Measurements from ENCODE around the gene MGMT. TPM values are rescaled to one million over a fixed set of nuclear protein-coding genes. Genes with fewer than 3 reads are reported as not detected.

MGMT gene
- total RNA-seq, 2 experiments from 2014 or later: 15.4 to 16.7 TPM

DNA sequence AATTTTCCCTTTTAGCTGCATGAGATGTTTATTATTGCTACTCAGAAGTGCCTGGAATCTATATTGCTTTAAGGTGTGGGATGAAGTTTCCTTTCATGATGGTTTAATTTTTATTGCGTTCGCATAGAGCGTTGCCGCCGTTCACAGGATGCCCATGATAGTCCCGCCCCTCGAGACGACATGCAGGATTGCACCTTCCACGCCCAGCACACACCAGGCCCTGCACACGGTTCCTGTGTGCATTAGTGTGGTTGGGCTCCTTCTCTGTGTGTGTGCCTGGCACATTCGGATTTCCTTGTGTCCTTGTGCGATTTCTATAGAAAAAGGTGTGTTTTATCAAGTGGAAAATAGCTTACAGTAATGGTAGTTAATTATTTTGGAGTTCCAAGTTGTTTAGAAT is 42.1 kb downstream of the MGMT start:
- Mint-ChIP-seq H3K4me1 (no peaks in the 10 kb centered on the region), H3K9me3 (peaks cover 21% of the 10 kb centered on the region), H3K4me3 (no peak overlapping the region), H3K36me3 (ENCODE audit: low read depth) (no peaks in the 10 kb centered on the region), H3K27me3 (no peaks in the 10 kb centered on the region), H3K27ac (no peak overlapping the region)
- CTCF ChIA-PET: no interaction called here
- POLR2A ChIA-PET: no interaction called here
- no peak for DNase-seq

DNA sequence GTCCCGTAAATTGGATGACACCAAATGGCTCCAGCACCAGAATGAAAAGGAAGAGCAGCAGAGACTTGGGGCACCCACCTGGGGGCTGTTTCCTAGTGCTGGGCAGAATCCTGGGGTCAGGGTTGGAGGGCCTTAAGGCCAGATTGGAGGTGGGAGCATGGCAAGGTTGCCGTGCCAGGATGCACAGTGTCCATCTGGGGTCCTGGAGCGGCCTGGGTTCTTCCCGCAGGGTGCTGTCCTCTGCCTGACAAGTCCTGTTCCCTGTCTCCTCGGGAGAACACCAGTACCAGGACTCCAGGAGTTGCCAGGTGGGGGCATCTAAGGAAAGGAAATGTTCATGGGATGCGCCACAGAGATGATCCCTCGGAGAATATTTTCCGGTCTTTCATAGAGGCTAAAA is 42.8 kb downstream of the MGMT start:
- ChIA-PET POLR2A (no interaction called here), CTCF (no interaction called here)
- Mint-ChIP-seq H3K27me3 (no peaks in the 10 kb centered on the region), H3K4me3 (no peak overlapping the region), H3K36me3 (ENCODE audit: low read depth) (no peaks in the 10 kb centered on the region), H3K4me1 (no peaks in the 10 kb centered on the region), H3K27ac (no peak overlapping the region), H3K9me3 (peaks cover 21% of the 10 kb centered on the region)
- DNase-seq: no peak

DNA sequence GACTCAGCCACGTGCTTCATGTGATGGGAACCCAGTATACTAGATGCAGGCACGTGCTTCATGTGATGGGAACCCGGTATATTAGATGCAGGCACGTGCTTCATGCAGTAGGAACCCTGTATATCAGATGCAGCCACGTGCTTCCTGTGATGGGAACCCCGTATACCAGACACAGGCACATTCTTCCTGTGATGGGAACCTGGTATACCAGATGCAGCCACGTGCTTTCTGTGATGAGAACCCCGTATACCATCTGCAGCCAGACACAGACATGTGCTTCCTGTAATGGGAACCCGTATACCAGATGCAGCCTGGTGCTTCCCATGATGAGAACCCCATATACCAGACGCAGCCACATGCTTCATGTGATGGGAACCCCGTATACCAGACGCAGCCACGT is 44.0 kb downstream of the MGMT start:
- ChIA-PET CTCF (no interaction called here), POLR2A (no interaction called here)
- Mint-ChIP-seq H3K36me3 (ENCODE audit: low read depth) (no peaks in the 10 kb centered on the region), H3K27me3 (no peaks in the 10 kb centered on the region), H3K4me1 (no peaks in the 10 kb centered on the region), H3K27ac (no peak overlapping the region), H3K4me3 (no peak overlapping the region), H3K9me3 (peaks cover 18% of the 10 kb centered on the region)
- no peak for DNase-seq

DNA sequence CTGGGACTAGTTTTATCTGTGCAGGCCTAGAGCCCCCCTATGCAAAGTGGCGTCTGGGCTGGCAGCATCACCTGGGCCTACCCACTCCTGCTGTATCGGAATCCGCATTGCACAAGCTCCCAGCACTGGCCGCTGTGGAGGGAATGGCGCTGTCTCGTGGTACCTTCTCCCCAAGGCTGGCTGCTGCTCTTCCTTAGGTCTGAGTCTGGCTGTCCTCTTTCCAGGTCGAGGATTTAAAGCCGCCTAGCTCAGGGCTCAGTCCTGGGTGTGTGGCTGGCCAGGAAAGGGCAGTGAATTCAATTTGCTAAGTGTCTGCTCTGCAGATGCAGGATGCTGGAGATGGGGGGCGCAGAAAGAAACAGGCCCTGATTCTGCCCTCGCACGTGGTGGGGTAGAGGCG is 44.7 kb downstream of the MGMT start:
- no peak overlapping the region for H3K27ac Mint-ChIP-seq
- no peaks in the 10 kb centered on the region for H3K36me3 Mint-ChIP-seq (ENCODE audit: low read depth)
- DNase-seq: no peak
- H3K9me3 Mint-ChIP-seq: peaks cover 17% of the 10 kb centered on the region
- CTCF ChIA-PET: no interaction called here
- no peaks in the 10 kb centered on the region for H3K4me1 Mint-ChIP-seq
- no peak overlapping the region for H3K4me3 Mint-ChIP-seq
- POLR2A ChIA-PET: no interaction called here
- no peaks in the 10 kb centered on the region for H3K27me3 Mint-ChIP-seq

DNA sequence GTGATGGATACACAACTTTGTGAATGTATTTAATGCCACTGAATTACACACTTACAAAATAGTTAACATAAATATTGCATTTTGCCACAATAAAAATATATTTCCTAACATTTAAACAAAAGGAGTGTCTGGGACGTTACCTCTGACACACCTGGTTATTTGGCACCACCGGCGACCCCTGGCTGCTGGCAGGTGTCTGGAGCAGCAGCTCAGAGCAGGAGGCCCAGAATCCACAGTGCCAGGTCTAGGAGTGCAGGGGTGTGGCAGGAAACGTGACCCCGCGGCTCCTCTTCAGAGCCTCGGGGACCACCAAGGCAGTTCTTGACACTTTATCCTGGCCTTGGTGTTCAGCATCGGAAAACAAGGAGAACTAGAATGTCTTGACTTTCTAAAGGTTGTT is 46.3 kb downstream of the MGMT start:
- no peak for DNase-seq
- Mint-ChIP-seq H3K36me3 (ENCODE audit: low read depth) (no peaks in the 10 kb centered on the region), H3K27ac (no peak overlapping the region), H3K9me3 (peaks cover 13% of the 10 kb centered on the region), H3K4me3 (no peak overlapping the region), H3K4me1 (no peaks in the 10 kb centered on the region), H3K27me3 (no peaks in the 10 kb centered on the region)
- ChIA-PET POLR2A (no interaction called here), CTCF (no interaction called here)

DNA sequence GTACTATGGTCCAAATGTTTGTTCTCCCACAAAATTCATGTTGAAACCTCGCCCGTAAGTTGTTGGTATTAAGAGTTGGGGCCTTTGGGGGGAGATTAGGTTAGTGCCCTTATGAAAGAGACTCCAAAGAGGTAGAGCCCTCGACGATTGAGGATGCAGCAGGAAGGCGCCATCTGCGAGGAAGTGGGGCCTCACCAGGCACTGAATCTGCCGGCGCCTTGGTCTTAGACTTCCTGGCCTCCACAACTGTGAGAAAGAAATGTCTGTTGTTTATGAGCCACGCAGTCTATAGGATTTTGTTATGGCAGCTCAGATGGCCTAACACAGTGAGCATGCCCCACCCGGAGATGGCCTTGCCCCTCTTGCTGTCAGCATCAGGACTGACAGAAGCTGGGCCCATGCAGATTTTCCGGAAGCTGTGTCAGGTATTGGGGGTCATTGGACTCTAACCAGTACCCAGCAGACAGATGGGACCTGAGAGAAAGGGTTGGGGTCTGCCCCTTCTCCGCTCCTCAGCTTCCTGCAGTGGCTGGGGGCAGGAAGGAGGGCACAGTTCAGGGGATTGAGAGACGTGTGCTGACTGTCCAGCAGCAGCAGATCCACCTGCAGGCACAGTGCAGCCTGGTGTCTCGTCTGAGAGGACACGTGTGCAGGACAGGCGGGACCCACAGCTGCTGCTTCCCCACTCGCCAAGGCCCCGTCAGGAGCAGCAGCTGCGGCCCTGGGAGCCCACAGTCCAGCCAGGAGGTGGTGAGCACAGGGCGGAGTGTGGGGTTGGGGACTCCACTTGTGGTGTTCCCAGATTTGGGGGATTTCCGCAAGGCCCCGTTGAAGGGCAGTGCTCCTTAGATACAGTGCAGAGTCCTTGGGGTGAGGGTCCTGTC is 47.8 kb downstream of the MGMT start:
- H3K36me3 Mint-ChIP-seq (ENCODE audit: low read depth): no peaks in the 10 kb centered on the region
- no peaks in the 10 kb centered on the region for H3K27me3 Mint-ChIP-seq
- no peaks in the 10 kb centered on the region for H3K4me1 Mint-ChIP-seq
- no peak overlapping the region for H3K27ac Mint-ChIP-seq
- H3K9me3 Mint-ChIP-seq: peaks cover 8% of the 10 kb centered on the region
- ChIA-PET CTCF (no interaction called here), POLR2A (no interaction called here)
- no peak for DNase-seq
- H3K4me3 Mint-ChIP-seq: no peak overlapping the region

DNA sequence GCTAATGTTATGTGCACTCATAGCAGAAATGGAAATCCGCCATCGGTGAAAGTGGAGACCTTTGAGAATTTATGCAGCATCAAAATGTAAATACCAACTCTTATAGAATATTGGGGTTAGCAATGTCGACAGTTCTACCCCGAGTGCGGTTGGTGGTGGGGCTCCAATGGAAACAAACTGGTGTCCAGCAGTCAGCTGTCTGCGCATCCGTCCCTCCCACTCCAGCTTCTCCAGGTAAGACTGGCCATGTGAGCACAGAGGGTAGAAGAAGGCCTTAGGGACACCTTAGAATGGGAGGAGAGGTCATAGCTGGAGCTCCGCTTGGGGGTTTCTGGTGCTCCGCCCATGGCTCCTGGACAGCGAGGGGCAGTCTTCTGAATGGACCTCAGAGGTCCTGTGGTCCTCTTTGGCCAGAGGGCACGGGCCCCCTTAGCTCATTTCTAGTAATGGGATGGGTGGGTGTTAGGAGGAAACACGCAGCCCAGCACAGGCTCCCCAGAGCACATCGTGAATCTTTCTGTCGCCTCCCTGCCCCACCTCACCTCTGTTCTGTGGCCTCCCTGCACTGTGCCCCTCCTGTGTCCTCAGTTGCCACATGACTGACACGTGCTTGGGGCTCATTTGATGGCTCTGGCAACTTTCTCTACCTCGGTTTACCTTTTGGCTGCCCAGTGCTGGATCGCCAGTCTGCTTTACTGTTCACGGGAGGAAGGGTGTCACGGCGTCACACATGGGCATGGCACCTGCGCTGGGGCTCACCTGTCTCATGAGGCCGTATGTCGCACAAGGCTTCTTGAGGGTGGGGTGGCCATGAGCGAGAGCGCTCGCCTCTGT is 50.0 kb downstream of the MGMT start:
- no peak for DNase-seq
- CTCF ChIA-PET: no interaction called here
- Mint-ChIP-seq H3K4me1 (no peaks in the 10 kb centered on the region), H3K36me3 (ENCODE audit: low read depth) (no peaks in the 10 kb centered on the region), H3K4me3 (no peak overlapping the region), H3K9me3 (peaks cover 3% of the 10 kb centered on the region), H3K27me3 (no peaks in the 10 kb centered on the region), H3K27ac (no peak overlapping the region)
- POLR2A ChIA-PET: no interaction called here

DNA sequence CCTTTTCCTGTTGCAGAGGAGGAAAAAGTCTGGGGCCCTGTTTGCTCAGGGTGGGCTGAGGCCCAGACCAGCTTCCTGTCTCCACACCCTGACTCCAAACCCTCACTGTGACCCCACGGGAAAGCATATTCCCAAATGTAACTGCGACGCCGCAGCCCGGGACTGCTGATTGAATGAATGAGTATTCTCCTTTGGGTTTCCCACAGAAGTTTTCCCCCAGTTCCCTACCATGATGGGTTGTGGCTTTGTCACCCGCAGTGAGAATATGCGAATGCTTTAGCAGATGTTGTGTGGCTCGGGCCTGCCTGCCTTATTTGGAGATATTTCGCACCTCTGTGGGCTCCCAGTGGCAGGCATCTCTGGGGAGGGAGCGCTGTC is 50.6 kb downstream of the MGMT start:
- ChIA-PET POLR2A (no interaction called here), CTCF (no interaction called here)
- Mint-ChIP-seq H3K36me3 (ENCODE audit: low read depth) (no peaks in the 10 kb centered on the region), H3K4me3 (no peak overlapping the region), H3K27ac (no peak overlapping the region), H3K27me3 (no peaks in the 10 kb centered on the region), H3K4me1 (no peaks in the 10 kb centered on the region), H3K9me3 (peaks cover 3% of the 10 kb centered on the region)
- no peak for DNase-seq

DNA sequence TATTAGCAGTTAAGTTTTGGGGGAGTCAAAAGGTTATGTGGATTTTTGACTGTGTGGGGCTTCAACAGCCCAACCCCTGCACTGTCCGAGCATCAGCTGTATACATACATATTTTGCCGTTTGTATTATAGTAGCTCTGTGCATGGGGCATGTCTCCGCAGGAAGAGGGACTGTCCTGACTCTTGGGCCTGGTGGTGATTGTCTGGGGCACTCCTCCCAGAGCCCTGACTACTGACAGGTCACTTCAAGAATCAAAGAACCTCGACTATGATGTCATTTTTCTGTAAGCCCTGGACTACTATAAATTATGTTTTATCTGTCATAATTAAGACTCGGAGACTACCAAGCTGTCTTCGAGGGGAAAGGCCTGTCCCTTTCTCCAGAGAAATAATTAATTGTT is 51.8 kb downstream of the MGMT start:
- Mint-ChIP-seq H3K9me3 (peaks cover 3% of the 10 kb centered on the region), H3K36me3 (ENCODE audit: low read depth) (no peaks in the 10 kb centered on the region), H3K27ac (no peak overlapping the region), H3K4me3 (no peak overlapping the region), H3K27me3 (no peaks in the 10 kb centered on the region), H3K4me1 (no peaks in the 10 kb centered on the region)
- POLR2A ChIA-PET: no interaction called here
- CTCF ChIA-PET: no interaction called here
- no peak for DNase-seq

DNA sequence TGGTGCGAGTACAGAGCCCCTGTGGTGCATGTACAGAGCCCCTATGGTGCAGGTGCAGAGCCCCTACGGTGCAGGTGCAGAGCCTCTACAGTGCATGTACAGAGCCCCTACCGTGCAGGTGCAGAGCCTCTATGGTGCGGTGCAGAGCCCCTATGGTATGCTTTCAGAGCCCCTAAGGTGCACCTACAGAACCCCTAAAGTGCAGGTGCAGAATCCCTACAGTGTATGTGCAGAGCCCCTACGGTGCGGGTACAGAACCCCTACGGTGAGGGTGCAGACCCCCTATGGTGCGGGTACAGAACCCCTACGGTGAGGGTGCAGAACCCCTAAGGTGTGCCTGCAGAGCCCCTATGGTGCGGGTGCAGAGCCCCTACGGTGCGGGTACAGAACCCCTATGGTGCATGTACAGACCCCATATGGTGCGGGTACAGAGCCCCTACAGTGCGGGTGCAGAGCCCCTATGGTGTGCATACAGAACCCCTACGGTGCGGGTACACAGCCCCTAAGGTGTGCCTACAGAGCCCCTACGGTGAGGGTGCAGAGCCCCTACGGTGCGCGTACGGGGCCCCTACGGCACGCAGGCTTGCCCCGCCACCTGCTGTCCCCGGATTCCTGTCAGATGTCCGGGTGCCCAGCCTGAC is 53.5 kb downstream of the MGMT start:
- no peaks in the 10 kb centered on the region for H3K36me3 Mint-ChIP-seq (ENCODE audit: low read depth)
- no peaks in the 10 kb centered on the region for H3K4me1 Mint-ChIP-seq
- no peak overlapping the region for H3K27ac Mint-ChIP-seq
- POLR2A ChIA-PET: no interaction called here
- no peaks in the 10 kb centered on the region for H3K27me3 Mint-ChIP-seq
- CTCF ChIA-PET: no interaction called here
- no peak for DNase-seq
- H3K4me3 Mint-ChIP-seq: no peak overlapping the region
- H3K9me3 Mint-ChIP-seq: peaks cover 3% of the 10 kb centered on the region

DNA sequence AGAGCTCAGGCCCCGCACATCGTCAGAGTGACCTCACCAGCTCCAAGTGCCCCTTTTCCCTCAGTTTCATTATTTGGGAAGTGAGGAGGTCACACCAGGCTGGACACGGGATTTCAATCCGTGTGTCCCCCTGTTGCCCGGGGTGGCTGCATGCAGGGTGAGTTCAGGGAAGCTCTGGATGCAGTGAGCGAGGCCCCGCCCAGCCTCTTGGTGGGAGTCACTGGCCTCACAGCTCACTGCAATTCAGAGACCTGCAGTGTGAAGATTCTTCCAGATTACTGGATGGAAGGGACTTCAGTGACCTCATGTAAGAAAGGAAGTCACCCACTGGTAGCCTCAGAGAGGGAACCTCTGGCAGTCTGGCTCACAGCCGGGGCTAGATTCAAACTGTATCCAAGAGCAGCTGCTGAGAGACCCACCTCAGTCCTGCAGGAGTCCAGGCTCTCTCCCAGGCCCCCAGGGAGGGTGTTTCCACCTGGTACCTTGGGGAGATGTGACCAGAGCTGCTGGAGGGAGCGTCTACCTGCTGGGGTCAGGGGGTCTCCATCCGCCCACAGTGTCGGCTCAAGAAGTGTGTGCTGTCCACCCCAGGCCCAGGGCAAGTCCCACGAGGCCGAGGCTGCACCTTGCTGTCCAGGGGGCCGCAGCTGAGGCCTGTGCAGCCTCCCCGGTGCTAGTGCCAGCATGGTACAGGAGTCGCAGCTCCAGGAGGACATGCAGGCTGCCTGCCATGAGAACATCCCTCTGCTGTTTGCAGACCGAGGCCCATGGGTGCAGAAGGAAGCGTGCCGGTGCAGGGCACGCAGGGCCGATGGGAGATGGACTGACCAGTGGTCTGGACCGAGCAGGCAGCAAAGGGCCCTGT is 54.4 kb downstream of the MGMT start:
- ChIA-PET CTCF (no interaction called here), POLR2A (no interaction called here)
- Mint-ChIP-seq H3K9me3 (no peaks in the 10 kb centered on the region), H3K4me1 (no peaks in the 10 kb centered on the region), H3K4me3 (no peak overlapping the region), H3K27me3 (no peaks in the 10 kb centered on the region), H3K27ac (no peak overlapping the region), H3K36me3 (ENCODE audit: low read depth) (no peaks in the 10 kb centered on the region)
- DNase-seq: no peak

DNA sequence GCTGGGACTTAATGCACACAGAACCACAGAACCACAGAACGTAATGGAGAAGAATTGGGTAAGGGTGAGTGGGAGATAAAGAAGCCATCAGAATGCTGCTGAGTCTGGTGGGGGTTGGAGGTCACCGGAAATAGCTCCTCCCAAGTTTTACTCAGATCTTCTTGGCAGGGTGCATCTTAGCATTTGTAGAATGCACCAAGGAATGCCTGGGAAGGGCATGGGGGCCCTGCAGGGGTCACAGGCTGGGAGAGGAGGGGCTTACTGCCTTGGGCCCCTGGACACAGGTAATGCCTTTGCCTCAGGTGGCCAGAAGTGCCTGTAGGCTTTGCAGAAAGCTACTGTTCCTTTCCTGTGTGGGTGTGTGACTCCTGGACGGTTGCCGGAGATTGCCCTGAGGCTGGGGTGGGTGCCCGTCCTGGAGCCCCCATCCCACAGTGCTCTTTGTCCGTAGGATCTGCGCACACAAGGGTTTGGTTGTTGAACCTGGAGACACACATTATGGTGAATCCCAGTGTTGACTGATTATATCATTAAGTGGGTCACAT is 55.1 kb downstream of the MGMT start:
- ChIA-PET CTCF (no interaction called here), POLR2A (no interaction called here)
- no peaks in the 10 kb centered on the region for H3K9me3 Mint-ChIP-seq
- H3K4me3 Mint-ChIP-seq: no peak overlapping the region
- no peak overlapping the region for H3K27ac Mint-ChIP-seq
- no peak for DNase-seq
- H3K4me1 Mint-ChIP-seq: no peaks in the 10 kb centered on the region
- H3K27me3 Mint-ChIP-seq: no peaks in the 10 kb centered on the region
- no peaks in the 10 kb centered on the region for H3K36me3 Mint-ChIP-seq (ENCODE audit: low read depth)
